ENCODE data around the gene SF3B1.
A peak's percentile ranks its signal among the peaks of the same experiment; 100 is the strongest.
"Not testable (repeated sequence)": the region's sequence is repeated elsewhere in the genome, so short reads cannot be mapped to it uniquely, and the experiment has no call there.

SF3B1 gene, protein sequence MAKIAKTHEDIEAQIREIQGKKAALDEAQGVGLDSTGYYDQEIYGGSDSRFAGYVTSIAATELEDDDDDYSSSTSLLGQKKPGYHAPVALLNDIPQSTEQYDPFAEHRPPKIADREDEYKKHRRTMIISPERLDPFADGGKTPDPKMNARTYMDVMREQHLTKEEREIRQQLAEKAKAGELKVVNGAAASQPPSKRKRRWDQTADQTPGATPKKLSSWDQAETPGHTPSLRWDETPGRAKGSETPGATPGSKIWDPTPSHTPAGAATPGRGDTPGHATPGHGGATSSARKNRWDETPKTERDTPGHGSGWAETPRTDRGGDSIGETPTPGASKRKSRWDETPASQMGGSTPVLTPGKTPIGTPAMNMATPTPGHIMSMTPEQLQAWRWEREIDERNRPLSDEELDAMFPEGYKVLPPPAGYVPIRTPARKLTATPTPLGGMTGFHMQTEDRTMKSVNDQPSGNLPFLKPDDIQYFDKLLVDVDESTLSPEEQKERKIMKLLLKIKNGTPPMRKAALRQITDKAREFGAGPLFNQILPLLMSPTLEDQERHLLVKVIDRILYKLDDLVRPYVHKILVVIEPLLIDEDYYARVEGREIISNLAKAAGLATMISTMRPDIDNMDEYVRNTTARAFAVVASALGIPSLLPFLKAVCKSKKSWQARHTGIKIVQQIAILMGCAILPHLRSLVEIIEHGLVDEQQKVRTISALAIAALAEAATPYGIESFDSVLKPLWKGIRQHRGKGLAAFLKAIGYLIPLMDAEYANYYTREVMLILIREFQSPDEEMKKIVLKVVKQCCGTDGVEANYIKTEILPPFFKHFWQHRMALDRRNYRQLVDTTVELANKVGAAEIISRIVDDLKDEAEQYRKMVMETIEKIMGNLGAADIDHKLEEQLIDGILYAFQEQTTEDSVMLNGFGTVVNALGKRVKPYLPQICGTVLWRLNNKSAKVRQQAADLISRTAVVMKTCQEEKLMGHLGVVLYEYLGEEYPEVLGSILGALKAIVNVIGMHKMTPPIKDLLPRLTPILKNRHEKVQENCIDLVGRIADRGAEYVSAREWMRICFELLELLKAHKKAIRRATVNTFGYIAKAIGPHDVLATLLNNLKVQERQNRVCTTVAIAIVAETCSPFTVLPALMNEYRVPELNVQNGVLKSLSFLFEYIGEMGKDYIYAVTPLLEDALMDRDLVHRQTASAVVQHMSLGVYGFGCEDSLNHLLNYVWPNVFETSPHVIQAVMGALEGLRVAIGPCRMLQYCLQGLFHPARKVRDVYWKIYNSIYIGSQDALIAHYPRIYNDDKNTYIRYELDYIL

DNA sequence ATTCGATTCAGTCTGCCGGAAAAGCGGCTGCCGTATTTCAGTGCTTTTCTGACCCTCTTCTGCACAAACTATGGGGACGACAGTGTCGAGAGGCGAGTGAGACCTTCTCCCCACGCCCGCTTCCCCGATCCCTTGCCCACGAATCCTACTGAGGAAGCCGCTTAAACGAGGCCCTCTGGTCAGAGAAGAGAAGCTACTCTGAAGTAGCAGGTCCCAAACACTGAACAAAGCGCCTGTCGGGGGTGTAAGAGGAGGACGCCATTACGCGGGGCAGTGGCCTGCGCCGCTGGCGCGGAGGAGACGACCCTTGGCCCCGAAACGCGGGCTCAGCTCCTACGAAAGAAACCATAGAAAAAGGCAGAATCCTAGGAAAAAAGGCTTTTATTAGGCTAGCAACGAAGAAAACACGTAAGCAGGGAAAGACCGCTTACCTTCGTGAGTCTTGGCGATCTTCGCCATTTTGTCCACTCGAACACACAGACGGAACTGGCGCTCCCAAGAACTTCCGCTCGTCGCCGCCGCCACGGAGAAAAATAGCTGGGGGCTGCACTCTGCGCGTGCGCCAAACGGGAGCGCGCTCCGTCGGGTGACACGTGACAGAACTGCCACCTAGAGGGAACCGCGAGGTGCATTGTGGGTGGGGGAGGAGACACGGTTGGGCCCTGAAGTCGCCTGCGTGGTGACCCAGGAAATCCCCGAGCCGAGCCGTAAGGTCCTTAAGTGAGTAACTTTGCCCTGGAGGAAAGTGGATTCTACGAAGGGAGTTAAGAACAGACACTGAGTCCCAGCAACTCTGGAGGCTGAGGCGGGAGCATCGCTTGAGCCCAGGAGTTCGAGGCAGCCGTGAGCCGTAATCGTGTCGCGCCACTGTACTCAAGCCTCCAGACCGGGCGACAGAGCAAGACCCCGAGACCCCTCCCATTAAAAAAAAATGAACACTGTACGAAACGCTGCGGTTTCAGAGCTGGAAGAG is at the start of gene SF3B1:
Gene SF3B1 (minus strand): TSS at position 488 of the 973 bp plus-strand sequence. CDS start 29 bp downstream, at position 459.
- peak; percentile 96 for DNase-seq

DNA sequence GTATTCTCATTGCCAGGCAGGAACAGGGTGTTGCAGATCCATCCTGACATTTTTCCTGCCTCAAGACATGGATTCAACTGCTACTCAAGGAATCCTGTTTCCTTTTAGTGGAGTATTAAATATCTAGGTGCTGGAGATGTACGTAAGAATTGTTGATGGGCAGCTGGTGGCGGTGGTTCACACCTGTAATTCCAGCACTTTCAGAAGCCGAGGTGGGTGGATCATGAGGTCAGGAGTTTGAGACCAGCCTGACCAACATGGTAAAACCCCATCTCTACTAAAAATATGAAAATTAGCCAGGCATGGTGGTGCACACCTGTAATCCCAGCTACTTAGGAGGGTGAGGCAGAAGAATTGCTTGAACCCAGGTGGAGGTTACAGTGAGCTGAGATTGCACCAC is 49.4 kb upstream of the SF3B1 start:
- not testable (repeated sequence) for DNase-seq

DNA sequence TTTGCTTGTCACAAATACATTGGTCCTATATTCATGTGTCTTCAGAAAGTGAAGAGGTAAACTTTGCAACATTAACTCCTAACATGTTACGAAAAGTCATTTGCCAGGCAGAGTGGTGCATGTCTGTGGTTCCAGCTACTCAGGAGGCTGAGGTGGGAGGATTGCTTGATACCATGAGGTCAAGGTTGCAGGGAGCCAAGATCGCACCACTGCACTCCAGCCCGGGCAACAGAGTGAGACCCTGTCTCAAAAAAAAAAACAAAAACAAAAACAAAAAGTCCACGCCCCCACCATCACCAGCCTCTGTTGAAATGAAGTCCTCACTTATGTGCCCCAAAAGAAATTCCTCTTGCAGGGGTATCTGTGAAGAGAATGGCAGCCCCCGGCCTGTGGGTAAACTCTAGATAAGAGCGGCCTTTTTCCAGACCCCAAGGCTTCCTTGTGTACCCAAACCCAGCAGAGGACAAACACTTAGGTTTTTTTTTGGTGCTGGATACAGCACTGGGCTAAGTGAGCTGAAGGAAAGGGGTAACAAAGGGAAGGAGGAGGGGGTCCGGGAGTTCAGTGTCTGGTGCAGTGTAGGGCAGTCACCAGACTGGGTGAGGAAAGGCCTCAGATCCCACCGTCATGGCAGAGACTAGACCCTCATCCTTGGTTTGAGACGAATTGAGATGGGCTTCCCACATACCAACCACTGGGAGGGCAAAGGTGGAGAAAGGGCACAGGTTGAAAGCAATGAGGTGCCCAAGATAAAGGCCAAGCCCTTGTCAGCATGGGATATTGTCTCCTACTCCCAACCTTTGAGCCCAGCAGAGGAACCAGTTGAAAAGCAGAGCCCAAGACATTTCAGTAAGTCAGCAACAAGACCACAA is 45.6 kb upstream of the SF3B1 start:
- no peak for DNase-seq

DNA sequence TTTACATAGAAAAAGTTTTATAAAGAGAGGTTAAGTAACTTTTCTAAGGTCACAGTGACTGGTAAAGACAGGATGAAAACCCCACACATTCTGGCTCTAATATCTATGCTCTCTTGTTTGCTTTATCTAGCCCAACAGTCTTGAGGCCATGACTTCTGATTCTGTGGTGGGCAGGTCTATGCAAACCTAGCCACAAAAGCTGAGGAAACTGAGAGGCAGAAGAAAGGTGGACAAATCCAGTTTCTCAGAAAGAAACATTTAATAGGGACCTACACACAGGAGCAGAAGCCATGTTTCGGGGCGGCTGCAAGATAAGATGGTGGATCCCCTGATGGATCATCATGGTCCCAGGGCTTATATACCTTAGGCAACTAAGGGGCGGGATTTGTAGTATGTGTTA is 43.0 kb upstream of the SF3B1 start:
- no peak for DNase-seq

DNA sequence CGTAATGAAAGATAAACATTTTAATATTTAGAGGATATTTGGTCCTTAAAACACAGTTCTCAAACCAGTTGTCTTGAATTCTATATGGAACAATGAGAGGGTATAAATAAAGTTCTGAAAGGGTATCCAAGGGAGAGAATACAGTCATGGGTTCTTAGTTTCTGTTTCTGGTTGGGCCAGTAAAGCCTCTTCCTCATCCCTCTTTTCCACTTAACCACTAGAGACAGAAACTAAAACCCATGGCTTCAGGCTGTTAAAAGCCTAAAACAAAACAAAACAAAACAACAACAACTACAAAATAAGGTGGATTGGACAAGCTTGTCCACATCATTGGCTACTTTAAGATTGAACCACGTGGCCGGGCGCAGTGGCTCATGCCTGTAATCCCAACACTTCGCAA is 37.3 kb upstream of the SF3B1 start:
- DNase-seq, result no peak

DNA sequence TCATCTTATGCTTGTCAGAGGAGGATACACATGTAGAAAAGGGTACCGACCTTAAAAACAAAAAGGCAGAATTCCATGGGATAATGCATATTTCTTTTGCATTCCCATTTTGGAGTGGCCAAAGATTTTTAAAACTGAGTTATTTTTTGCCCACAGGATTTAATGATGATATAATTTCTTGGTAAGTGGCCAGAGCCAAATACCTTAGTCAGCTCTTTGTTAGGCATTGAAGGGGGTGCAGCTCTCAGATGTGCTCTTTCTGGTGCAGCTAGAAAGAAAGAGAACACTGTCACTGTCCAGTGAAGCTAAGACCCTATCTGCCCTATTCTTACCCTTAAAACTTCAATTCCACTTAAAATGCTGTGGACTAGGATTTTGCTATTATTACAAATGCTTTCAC is 29.3 kb upstream of the SF3B1 start:
- DNase-seq, result no peak

DNA sequence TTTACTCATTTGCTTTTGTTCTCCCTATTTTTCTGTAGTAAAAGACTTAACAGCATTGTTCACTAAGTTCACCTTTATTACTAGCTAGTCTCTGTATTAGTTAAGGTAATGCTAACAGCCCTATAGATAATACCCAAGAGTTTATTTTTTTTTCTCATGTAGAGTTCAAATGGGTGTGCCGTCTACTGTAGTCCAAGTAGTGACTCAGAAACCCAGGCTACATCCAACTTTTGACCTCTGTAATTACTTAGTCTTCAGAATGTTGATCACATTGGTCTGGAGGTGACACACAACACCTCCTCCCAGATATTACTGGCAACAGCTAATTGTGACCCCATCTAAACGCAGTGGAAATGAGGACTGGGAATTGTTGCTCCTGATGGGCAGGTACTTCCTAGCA is 26.2 kb upstream of the SF3B1 start:
- DNase-seq, result no peak

DNA sequence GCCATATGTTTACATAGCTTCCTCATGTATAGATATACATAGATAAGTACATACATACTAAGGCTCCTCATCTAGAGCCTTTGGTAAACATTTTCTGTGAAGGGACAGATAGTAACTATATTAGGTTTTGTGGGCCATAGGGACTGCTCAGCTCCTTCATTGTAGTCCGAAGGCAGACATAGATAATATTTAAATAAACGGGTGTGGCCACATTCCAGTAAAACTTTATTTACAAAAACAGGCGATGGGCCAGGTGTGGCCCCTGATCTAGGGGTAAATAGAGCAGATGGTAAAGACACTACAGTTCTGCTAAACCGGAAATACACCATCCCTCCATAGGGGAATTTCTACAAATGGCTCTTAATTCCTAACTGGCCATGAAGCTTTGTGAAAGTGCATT is 25.8 kb upstream of the SF3B1 start:
- no peak for DNase-seq

DNA sequence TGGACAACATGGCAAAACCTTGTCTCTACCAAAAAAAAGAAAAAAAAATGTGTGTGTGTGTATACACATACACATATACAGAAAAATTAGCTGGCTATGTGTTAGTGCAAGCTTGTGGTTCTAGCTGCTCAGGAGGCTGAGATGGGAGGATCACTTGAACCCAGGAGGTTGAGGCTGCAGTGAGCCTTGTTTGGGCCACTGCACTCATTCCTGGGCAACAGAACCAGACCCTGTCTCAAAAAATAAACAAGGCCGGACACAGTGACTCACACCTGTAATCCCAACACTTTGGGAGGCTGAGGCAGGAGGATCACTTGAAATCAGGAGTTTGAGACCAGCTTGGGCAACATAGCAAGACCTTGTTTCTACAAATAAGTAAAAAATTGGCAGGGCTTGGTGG is 20.6 kb upstream of the SF3B1 start:
- no peak for DNase-seq

DNA sequence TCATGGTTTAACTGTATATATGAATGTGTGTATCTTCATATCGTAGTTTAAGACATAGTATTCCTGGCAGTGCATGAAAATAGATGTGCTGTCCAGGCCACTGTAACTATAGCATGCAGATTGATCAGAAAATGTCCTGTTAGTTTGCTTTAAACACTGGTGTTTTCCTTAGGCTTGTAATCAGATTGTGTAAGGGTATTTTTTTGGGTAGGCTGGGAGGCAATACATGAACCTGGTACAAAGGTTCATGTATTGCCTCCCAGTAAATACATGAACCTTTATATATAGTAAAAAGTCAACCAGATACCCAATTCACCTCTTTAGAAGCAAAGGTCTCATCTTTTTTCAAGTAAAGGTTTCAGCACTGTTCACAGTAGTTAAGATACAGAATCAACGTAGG is 20.1 kb upstream of the SF3B1 start:
- no peak for DNase-seq

DNA sequence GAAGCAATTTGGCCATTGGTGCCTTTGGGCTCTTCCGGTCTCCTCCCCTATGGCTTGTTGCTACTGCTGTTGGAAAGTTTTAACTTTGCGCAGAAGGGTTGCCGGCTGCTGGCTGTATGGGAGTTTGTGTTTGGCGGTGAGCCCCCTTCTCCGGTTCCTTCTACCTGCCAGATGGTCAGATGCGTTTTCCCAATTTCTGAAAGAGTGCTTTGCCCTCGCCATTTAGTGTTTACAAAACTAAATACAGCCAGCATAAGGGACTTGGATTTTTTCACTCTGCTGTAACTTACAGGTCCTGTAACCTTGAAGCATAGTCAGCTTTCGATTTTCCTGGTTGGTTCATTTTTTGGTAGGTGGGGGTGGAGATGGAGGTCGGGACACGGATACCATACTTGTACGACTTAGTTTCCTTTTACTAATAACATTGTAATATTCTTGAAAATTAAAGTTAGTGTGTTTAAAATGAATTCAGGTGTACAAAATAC is 19.1 kb upstream of the SF3B1 start:
- DNase-seq, result no peak

DNA sequence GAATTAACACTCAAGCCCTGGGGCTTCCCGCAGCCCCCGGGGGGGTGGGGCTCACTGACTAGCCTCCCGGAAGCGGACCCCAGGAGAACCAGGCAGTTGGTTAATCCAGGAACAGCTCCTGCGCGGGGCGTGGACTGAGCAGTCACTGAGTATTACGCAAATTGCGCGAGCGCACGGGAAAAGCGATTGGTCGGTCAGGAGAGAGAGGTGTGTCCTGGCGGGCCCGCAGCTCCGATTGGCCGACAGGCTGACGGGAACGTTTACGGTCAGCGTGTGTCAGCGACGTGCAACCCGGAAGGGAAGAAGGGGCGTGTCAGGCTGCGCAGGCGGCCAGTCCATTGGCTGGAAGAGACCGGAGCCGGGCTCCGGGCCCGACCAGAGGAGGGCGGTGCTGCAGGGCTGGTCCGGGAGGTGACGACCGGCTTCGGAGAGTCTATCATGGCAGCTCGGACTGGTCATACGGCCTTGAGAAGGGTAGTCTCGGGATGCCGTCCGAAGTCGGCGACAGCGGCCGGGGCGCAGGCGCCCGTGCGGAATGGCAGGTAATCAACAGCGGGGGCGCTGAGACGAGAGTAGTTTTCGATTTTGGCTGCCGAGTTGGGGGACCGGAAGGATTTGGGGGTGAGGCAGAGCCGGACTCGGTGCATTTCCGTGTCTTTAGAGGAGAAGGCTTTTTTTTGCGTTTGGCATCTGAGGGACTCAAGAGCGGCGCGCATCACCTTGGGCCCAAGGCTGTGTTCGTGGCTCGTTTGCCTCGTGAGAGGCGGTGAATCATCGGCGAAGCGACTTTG is 18.5 kb upstream of the SF3B1 start, which contains the start of gene COQ10B:
Gene COQ10B (plus strand): TSS at position 430 of the 791 bp plus-strand sequence. CDS start 9 bp downstream, at position 439.
- DNase-seq, result peak; percentile 97

DNA sequence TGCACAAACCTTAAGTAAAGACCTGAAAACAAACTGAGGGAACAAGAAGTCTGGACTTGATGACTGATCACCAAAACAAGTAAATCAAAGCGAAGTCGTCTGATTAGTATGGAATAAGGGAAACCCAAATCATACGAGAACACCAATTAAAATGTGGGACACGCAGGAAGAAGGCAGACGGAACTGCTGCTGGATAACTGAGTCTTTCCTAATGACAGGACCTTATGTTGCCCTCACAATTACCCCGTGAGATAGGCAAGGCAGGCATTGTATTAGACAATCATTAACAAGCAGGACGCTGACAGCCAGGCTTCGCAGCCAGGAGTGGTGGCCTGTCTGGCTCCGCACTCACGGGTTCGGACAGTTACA is 17.9 kb upstream of the SF3B1 start:
- DNase-seq, result no peak

DNA sequence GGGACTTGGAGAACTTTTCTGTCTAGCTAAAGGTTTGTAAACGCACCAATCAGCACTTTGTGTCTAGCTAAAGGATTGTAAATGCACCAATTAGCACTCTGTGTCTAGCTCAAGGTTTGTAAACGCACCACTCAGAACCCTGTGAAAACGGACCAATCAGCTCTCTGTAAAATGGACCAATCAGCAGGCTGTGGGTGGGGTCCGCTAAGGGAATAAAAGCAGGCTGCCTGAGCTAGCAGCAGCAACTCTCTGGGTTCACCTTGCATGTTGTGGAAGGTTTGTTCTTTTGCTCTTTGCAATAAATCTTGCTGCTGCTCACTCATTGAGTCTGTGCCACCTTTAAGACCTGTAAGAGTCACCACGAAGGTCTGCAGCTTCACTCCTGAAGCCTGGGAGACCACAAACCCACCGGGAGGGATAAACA is 16.1 kb upstream of the SF3B1 start:
- DNase-seq, result not testable (repeated sequence)

DNA sequence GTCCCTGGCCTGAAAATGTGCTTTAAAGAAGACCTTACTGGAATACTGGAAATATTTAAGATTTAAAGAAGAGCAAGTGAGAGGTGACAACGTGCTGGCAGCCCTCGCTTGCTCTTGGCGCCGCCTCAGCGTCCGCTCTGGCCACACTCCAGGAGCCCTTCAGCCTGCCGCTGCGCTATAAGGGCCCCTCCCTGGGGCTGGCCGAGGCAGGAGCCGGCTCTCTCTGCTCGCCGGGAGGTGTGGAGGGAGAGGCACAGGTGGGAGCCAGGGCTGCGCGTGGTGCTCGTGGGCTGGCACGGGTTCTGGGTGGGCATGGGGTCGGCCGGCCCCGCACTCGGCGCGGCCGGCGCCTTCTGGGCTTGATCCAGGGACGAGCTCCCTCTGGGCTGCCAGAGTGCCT is 15.6 kb upstream of the SF3B1 start:
- no peak for DNase-seq

DNA sequence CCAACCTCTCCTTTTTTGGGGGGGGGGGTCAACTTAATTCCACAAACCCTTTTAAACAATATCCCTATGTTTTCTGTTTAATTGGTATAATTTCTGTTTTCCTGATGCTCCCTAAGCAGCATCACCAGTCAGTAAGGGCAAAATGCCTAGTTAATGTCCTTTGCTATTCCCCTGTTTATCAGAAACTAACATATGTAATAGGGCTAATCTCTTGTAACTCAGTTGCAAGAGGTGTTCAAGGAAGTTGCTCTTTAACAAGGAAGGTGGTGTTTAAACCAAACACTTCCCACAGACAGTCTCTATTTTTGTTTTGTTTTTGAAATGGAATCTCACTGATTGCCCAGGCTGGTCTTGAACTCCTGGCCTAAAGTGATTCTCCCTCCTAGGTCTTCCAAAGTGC is 12.0 kb upstream of the SF3B1 start:
- no peak for DNase-seq

DNA sequence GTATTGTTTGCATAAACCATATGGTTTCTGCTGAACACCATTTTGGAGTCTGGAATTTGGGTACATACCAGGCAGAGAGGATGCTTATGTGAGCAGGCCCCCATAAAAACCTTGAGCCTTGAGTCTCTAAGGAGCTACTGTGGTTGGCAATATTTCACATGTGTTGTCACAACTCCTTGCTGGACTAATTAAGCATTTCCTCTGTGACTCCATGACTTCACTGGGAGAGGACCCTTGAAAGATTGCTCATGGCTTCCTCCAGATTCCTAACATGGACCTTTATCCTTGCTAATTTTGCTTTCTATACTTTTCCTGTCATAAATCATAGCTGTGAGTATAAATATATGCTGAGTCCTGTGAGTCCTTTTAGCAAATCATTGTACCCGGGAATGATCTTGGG is 10.9 kb upstream of the SF3B1 start:
- DNase-seq, result no peak

DNA sequence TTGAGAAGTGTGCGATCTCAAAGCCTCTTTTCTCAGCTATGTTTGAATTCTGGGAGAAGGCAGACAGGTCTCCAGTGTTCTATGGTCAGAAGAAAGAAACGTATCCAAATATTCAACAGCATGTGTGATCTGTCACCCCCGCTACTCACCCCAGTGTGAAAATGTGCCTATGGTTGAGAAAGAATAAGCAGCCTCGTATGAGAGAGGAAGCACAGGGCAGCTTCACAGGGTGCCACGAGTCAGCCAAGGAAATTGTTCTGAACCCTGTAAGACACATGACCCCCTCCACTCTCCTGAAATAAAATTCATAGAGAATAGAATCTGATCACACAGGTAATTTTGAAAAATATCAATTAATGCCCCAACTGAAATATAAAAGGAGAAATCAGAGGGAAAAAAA is 8.0 kb upstream of the SF3B1 start:
- DNase-seq, result no peak

DNA sequence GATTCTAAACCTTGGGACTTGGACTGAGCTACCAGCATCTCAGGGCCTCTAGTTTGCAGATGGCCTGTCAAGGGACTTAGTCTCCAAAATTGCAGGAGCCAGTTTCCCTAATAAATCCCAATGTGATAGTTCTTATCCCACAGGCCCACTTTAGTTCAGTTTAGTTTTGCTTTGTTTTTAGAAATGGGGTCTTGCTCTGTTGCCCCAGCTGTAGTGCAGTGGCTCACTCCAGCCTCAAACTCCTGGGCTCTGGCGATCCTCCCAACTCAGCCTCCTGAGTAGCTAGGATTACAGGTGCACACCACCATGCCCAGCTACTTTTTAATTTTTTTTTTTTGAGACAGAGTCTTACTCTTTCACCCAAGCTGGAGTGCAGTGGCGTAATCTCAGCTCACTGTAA is 2.6 kb upstream of the SF3B1 start:
- DNase-seq, result no peak

Data from NCI-H1436 (cell line).